ENCODE data around the gene IGSF9.

Gene IGSF9

DNA sequence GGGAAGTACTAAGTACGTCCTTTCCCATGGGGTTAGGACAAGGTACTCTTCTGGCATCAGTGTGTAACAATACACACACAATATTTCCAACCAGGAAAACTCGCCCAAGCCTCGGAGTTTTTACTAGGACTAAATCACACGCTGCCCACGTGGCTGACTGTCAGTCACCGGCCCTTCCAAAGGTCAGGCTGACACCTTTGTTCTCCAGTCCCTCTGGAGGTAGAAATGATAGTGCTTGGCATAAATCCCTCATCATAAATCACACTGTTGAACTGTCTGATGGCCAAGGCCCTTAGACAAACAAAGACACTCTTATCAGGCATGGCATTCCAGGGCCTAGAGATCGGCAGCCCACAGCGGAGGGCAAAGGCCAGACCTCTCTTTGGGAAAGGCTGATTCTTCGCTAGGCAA is 25.5 kb upstream of the IGSF9 start:
- no peak for DNase-seq

DNA sequence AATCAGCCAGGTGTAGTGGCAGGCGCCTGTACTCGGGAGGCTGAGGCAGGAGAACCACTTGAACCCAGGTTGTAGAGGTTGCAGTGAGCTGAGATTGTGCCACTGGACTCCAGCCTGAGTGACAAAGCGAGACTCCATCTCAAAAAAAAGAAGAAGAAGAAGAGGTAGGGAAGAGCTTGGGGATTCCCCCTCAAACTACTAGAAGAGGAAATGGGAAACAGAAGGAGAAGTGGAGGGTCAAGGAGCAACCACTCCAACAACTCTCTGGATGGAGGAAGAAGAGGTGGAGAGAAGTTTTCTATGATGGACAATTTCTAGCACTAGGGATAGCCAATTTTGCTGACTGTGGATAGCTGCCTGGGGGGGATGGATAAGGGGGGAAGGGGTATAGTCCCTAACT is 23.5 kb upstream of the IGSF9 start:
- DNase-seq, result no peak

DNA sequence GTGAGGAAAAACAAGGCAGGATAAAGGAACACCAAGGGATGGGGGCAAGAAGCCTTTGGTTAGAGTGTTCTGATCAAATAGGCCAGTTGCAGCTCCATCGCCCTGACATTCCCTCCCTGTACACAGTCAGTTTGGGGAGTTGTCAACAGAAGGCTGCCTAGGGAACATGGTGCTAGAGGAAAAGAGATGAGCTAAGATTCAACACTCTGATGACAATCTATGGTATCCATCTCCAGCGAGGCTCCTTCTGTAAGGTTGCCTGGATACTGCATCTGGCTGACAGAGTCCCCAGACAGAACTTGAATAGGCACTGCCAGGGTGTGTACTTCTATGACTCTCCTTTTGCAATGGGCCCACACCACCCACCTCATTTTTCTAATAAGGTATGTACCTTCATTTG is 19.9 kb upstream of the IGSF9 start:
- no peak for DNase-seq

DNA sequence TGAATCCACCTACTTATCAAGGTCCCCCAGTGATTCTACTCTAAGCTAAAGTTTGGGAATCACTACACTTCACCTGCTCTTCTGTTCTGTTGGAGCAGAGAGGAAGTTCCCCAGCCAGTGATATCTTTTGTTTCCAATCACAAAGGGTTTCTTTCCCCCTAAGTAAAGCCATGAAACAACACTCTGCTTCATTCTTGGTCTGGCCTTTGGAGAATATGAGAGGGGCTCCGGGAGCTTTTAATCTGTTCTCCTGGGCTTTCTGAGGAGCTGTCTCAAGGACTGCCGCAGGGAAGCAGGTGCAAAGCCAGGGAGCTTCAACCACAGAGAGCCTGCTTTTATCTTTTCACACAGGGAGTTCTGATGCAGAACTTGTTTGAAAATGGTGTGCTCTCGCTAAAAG is 18.7 kb upstream of the IGSF9 start:
- DNase-seq, result no peak

DNA sequence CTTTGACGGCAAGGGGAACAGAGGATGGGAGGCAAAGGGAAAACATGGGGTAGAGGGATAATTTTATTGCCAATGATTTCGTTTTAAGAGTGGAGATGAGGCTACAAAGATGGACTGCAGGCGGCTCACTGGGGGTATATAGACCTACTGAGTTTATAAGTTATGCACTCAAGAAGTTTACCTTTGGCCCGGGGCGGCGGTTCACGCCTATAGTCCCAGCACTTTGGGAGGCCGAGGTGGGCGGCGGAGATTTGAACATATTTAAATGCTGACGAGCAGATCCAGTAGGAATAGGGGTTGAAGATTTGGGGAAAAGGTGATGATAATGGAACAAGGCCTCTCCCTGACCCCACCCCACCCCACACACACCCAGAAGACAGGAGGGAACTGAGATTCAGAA is 16.8 kb upstream of the IGSF9 start:
- no peak for DNase-seq

DNA sequence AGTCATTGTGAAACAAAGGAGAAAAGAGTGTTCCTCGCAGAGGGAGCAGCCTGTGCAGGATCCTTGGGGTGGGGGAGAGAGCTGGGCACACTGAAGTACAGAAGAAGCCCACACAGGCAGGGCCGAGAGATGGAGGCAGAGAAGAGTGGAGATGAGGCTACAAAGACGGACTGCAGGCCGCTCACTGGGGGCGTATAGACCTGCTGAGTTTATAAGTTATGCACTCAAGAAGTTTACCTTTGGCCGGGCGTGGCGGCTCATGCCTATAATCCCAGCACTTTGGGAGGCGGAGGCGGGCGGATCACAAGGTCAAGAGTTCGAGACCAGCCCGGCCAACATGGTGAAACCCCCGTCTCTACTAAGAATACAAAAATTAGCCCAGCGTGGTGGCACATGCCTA is 16.2 kb upstream of the IGSF9 start:
- DNase-seq, result no peak

DNA sequence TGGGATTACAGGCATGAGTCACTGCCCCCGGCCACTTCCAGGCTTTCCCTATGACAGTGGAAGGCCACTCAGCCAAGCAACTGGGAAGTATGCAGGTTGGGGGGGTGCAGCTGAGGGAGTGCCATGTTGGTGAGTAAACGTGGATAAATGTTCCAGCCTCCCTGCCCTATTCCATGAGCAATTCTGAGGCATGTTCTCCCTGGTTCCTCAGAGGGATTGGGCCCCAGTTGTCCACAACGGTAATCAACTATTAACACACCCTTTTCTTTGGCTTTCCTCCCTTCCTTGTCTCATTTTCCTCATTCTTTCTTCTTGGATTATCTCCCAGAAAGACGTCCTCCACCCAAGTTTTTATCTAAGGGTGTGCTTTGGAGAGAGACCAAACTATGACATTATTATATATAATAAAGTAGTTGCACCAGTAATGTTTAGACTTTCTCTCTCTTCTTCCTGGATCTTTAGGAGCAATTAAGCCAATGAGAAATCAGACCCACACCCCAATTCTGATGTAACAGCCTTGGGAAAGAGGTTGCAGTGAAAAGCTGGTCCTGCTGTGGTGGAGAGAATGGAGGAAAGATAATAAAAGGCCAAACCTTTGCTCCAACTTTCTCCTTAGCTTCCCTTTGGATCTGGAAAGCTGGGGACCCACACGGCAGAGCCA is 15.4 kb upstream of the IGSF9 start:
- DNase-seq, result no peak

DNA sequence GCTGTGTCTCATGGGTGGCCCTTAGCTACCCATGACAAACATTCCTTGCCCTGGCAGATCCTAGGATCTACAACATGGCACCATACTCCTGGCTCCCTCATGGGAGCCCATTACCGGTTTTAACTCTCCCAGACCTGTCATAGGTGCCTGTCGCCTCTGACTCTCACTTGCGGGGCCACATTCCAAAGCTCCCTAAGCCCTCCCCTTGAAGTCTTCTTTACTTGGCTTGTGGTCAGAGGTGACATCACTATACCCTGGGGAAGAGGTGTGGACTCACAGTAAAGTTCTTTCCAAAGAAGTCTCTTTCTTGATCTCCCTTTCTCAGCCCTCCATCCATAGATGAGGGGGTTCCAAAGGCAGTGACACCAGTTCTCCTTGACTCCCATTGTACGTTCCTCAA is 14.0 kb upstream of the IGSF9 start:
- DNase-seq, result no peak

DNA sequence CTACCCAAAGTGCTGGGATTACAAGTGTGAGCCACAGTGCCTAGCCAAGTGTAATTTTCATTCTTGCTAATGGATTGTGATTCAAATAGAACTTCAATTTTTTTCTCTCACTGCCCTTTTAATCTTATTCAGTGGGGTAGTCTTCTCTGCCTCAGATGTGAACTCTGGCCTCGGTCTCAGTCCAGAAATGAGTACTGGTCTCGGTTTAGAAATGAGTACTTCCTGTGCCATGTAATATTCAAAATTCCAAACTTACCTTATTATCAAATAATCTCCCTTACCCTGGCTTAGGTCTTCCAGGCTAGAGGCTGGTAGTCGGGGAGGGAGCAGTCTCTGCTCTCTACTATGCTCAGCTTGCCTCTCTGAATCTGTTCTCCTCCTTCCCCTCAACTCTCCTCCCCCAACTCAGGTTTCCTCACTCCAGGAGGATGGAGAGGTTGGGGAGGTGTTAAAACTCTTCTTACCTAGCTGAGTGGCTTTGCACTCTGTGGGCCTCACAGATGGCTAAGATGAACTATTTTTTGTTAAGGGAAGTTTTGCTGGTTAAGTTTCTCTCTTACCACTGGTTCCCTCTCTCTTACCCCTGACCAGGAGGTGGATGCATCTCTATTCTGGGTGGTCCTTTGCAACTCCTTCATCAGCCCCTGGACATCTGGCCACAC is 13.4 kb upstream of the IGSF9 start:
- no peak for DNase-seq

DNA sequence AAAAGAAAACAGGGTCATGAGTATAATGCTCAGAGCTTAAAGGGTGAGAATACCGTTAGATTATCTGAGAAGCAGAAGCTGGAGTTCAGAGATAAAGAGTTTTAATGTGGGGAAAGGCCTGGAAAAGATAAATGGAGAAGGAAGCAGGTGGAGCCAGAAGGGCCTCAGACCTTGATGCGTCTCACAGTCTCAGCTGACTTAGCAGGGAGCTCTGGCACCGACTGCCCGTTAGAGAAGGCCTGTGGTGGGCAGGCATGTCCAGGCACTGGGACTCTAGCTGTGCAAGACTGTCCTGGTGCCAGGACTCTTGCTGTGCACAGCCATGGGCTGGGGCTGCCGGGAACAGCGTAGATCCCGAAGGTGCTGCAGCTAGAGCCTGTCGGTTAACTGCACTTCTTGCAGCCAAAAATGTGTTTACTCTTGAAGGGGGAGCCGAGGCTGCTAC is 12.4 kb upstream of the IGSF9 start:
- DNase-seq, result no peak

DNA sequence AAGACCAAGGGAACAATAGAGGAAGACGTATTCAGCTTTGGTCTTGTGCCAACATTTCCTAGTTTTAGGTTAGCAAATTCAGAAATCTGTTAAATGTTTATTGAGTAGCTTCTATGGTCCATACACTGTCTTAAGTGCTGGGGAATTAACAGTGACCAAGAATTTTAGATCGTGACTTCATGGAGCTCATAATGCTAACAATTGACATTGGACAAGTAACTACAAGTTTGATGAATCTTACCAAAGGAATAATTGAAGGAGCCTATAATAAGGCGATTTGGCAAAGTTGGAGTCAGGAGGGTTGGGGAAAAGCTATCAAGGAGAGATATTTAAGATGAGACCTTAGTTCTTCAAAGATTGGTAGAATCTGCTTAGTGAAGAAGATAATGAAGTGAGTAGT is 10.0 kb upstream of the IGSF9 start:
- DNase-seq, result no peak

DNA sequence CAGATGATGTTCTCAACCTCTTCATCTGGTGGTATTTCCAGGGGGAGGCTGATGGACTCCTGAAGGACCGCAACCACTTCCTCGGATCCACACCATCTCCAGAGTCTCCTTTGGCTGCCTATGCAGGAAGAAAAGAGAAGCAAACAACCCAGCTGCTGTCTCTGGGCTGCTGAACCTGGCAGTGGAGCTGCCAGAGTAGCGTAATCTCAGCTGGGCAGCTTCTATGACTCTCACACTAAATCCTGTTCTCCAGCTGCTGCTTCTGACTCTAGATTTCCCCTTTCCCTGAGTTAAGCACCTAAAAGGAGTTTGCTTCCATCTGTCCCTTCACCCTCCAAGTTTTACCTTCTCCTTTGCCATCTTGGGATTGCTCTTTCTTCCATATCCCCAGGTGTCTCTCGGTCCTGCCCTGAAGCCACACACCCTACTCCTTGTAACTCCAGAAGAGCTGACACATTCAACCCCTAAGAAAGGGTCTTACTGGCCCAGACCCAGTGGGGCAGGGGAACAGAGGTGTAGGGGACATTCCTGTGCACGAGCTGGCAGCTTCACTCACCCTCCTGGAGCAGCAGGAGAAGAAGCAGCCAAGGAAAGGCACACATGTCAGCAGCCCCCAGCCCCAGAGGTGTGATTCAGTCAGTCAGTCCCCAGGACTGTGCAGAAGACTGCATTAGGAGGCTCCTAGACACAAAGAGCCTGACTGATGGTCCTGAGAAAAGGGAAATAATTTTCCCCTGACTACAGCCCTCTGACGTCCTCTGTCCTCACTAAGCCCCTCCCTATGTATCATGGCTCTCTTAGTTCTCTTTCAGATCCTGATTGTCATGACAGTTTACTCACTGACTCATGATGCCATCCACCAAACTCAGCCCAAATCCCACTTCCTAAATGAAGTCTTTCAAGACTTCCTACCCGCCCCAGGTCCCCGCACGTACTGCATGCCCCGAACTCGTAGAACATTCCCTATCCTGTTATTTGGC is 8.4 kb upstream of the IGSF9 start, which contains the start of gene SLAMF9:
TSS of gene SLAMF9 (minus strand) at position 702 of the 980 bp plus-strand sequence. CDS start at position 602, 100 bp downstream.
- DNase-seq, result no peak

DNA sequence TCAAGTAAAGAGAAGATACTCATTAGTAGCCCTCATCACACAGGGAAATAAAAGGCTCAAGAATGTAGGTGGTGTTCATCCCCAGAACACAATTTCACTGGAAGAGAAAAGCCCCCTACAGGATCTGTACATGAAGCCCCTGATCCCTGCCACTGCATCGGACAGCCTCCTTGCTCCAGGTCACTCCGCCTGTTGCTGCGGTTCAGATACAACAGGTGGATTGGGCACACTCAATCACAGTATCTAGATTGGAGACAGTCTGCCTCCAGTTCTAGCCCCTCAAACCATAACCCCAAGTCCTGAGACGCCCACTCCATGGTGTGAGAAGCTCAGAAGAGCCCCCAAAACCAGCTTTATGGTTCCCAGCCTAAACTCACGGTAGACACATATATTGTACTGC is 7.5 kb upstream of the IGSF9 start:
- DNase-seq, result no peak

DNA sequence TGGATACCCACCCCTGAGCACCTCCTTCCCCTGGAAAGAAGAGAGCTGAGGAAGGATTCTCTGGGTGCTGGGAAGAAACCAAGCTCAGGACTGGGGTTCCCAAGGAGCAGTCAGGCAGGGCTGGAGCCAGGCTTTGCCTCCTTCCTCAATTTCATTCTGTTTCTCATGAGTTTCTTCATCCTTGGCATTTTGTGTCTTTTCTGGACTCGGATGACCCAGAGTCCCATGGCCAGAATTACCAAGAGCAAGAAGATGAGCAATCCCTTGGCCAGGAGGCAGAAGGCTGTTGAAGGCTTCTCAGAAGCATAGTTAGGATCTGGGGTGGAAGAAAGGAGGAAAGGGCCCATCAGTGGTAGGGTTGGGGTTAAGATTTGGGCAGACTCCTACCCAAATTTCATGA is 6.1 kb upstream of the IGSF9 start:
- no peak for DNase-seq

DNA sequence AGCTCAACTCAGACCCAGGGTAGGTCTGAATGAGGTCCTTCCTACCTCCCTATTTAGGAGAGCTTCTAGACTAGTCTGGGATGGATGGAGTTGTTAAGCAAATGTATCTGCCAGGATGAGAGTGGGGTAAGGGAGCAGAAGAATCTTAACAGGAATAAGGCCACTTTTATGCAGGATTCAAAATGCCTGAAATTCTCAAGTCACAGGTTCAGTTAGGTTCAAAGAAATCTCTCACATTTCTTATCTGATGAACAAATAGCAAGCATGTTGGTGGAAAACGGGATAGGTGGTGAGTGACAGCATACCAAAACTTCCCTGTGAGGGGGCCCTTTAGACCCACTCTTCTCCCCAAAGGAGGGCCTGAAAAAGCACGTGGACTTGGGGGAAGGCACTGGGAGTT is 5.6 kb upstream of the IGSF9 start:
- no peak for DNase-seq

DNA sequence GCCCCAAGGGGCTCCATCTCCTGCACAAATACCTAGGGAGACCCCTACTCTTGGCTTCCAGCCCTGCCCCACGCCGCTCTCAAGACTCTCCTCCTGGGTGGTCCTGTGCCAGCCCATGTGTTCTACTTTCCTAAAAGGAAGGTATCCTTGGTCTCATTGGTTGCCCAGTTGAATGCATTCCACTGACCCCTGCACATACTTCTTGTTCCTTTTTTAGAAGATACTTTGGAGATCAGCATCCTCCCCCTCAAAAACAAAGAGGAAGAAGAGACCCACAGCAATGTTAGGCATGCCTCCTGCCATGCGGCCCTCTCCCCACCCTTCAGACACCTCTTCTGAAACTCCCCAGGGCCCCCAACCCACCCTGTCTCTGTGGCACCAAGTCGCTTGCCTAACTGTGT is 4.6 kb upstream of the IGSF9 start:
- no peak for DNase-seq

DNA sequence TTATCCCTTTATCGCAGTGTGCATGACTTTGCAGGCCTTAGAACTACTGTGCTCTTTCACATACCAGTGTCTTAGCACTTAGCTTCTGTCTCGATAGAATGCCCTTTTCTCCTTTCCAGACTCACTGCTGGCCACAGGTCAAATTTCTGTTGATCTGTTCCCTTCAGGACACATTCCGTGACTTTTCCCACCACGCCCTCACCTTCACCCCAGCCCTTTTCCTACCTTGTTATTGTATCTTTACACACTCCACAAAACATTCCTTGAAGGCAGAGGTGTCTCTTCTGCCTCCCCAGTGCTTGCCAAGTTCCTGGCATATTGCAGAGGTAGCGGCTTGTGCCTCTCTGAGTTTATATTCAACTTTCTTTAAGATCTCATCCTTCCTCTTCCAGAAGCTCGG is 3.7 kb upstream of the IGSF9 start:
- DNase-seq, result no peak

DNA sequence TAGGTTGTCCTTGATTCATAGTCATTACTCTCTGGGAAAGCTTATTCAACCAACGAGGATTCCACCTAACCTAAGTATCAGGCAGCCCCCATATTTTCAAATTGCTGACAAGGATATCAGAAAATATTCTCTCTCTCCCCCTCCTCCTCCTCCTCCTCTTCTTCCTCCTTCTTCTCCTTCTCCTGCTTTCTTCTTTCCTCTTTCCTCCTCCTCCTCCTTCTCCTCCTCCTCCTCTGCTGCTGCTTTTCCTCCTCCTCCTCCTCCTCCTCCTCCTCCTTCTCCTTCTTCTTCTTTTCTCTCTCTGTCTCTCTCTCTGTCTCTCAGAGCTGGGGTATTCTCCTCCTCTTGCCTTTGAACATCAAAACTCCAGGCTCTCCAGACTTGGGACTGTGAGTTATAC is 2.5 kb upstream of the IGSF9 start:
- DNase-seq, result no peak

DNA sequence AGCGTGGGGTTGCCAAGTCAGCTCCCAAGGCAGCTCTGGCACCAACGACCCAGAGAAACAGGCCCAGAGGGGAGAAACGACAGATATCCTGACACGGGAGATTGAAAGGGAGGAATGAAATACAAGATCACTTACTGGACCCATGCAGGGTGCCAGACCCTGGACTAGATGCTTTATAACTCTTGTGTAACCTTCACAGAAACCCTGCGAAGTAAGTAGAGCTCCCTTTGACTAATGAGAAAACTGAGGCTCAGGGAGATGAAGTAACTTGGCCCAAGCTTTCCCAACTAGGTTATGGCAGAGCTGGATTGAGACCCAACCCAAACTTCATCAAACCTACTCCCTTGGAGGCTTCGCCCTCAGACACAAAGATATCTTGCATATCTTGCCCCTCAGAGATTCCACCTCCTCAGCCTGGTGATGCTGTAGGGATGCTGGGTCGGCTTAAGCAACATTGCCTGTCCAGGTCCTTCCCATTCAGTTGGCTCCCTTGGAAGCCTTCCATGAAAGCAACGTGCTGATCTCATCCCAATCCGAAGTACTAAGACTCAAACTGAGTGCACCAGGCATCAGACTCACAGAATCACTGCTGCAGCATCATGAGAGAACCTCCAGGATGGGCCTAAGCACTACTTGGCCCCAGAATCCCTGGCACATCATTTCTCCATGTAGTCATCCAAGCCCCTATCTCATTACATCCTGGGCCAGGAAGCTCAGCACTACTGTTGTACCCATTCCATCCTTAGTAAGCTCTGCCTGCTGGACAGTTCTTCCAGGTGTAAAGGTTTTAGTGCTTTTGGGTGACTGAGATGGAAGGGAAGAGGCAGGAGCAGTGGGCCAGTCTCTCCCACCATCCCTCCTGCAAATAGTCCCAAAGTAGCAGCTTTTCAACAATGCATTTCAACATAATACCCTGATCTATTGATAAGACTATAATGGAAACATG is 1.1 kb upstream of the IGSF9 start:
- no peak for DNase-seq

DNA sequence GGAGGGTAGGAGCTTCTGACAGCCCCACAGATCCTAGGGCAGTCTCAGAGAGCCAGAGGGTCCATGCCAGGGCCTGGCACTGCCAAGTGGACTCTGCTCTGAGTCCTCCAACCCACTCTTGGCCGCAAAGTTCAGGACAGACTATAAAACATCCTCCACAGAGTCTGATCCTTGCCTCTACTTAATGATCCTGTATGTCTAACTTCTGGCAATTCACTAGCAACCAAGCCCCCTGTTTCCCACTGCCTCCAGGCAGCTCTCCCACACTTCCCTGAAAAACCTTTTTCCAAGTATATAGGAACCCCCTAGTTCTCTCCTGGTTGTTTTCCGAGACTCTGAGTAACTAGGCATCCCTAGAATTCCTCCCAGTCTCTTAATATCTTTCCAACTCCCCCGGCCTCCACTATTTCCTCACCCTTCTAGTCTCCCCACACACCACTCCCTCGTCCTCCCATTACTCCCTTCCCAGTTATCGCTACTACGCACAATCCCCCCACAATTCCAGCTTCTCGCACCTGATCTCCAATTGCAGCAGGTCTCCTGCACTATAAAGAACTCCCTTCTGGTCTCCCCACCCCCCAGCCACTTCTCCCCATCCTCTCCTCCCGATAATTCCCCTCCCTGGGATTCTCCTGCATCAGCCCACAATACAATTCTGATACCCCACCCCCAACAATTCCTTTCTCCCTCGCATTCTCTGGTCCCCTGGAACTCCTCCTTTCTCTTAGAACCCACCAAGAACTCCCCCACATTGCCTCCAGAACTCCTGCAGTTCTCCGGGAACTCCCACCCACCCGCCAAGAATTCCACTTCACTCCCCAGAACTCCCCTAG is 574 bp downstream of the IGSF9 start:
- DNase-seq, result no peak

DNA sequence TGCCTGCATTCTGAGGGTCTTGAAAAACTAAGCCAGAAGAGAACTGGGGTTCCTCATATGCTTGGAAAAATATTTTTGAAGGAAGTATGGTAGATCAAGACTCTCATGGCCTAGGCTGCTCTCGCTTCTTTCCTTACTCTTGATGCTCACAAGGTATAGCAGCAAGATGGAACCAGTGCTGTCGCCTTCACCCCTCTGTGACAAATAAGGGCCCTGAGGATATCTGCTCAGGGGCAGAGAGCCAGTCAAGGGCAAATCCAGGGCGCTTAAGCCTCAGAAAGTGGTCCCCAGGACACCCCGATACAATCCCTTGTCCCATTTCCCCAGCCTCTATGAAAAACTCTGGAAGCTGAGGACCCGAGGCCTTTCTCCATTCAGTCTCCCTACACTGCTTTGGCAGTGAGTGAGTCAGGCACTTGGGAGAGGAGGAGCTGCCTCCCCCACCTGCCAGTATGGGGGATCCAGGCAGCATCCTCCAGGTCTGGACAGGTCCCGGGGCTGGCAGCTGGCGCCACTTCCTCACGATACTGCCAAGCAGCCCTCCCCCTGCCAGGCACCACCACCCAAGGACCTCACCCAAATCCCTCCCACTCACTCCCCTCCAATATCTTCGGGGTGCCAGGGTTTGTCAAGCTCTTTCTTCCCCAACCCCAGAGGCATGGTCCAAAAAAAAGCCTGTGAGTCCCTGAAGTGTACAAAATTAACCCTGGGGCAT is 1.3 kb downstream of the IGSF9 start:
- DNase-seq, result no peak

Measured in GDM1 (cell line).